Adrenal gland (tissue), 5 donors: Measurements from ENCODE around the gene PHTF1.

Experiments used
- CTCF ChIP-seq, 6 experiments: fragments of 450-650 bp in 4 of 6; fragments of 200-600 bp in 2 of 6; sonication (generic) in 1 of 6; IDR thresholded peaks; 1 replicate in 5 of 6; 2 replicates in 1 of 6; pipeline versions ENCODE4 v1.5.1 to v1.8.0; 2016 to 2021; ENCODE audit warnings: antibody characterized with exemption in 6 of 6, mild to moderate bottlenecking in 2 of 6, moderate library complexity in 1 of 6
- POLR2A ChIP-seq, 2 donors: fragments of 450-650 bp; IDR thresholded peaks; one replicate each; pipeline ENCODE4 v1.6.1; 2017; ENCODE audit warnings: antibody characterized with exemption in 2 of 2, mild to moderate bottlenecking in 2 of 2, moderate library complexity in 1 of 2
- donor health status: DM: no; HTN: no; CAD: no.

- no peak for TF ChIP-seq CTCF (IDR thresholded peaks at IDR 0.05)
- no peak for TF ChIP-seq POLR2A (IDR thresholded peaks at IDR 0.05)
Observed at GRCh38 chr1:113659556-113659955, 99.7 kb downstream of the PHTF1 start.
